HG02759 (cell line): ENCODE data around the gene SMIM28.

ENCODE experiments used
- ATAC-seq: cut with Tn5 transposase; IDR thresholded peaks from one replicate; pipeline ENCODE4 v1.9.1; 2021; ENCODE audit warnings: mild to moderate bottlenecking, moderate library complexity; ENCODE audit not compliant: unreplicated experiment

SMIM28 gene

DNA sequence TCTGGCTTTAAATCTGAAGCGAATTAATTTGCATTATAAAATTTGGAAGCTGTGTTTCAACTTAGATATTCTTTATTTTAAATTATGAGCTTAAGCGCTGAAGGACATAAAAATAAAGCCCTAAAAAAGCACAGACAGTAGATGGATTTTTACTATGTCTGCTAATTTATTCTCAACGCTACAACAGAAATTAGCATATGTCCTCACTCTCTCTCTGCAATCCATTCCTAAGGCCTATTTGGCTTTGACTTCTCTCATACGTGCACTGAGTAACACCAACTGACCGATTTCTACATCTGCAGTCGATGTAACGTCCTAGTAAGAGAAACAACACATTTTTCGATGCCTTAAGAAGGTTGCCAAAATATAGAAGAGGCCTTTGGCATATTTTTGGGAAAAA is 50.0 kb downstream of the SMIM28 start:
- ATAC-seq, result no peak

GRCh38 chr6:138428944-138429598 is 51.4 kb downstream of the SMIM28 start:
- no peak for ATAC-seq

- ATAC-seq, result no peak
These were observed 52.1 kb downstream of the SMIM28 start for GRCh38 chr6:138429761-138430160.

- no peak for ATAC-seq
These were observed 52.8 kb downstream of the SMIM28 start for GRCh38 chr6:138430361-138431145.

DNA sequence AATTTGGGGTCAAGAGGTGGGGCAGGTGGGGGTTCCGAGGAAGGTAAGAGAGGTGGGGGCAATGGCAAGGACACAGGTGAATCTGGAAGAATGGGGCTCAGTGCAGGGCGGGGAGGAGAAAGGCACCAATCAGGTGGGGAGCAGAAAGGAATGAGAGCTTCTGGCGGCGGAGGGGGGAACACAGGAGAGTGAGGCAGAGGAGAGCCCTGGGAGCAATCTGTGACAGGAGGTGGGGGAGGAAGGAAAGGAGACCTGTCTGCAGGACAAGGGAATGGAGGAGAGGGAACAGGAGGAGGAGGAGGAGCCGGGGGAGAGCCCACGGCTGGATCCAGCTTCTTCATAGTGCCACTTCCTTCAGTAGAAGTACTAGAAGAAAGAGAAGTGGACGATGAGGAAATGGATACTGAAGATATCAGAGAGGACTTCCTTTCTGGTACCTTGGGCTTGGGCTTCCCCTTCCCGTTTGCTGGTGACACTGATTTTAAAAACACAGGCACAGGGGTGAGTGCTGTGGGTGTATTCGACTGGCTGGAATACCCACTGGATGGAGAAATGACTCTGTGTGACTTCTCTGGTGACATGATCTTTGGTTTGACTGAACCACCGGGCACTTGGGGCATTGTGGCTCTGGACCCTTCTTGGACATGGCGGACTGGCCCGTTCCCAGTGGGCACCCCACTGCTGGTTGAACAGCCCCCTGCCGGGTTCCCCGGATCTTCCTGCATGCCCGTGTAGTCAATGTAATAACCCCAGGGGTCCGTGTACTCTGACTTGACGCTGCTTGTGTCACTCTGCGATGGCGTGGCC is 53.8 kb downstream of the SMIM28 start:
- no peak for ATAC-seq

DNA sequence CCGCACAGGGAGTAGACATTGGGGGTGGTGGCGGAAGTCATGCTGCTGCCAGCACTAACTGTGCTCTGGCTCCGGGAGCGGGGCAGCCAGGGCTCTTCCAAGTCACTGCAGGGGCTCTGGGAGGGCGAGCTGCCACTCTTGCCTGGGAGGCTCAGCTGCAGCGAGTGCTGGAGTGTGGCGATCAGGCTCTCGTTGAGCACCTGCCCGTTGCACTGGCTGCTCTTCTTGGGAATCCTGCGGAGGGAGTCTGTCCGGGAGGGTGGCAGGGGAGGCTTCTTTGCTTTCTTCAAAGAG is 54.3 kb downstream of the SMIM28 start:
- ATAC-seq, result no peak
